ENCODE measurements around the gene ANKS1A.
"Not testable (repeated sequence)": the region's sequence is repeated elsewhere in the genome, so short reads cannot be mapped to it uniquely, and the experiment has no call there.

ANKS1A gene

GRCh38 chr6:35087361-35088280, 198.6 kb downstream of the ANKS1A start:
- DNase-seq = no peak

GRCh38 chr6:35088281-35089215, 199.5 kb downstream of the ANKS1A start:
- DNase-seq = no peak

- DNase-seq = no peak
These were observed 200.3 kb downstream of the ANKS1A start for GRCh38 chr6:35089216-35089934.

- no peak for DNase-seq
These were observed 201.0 kb downstream of the ANKS1A start for GRCh38 chr6:35089935-35090505.

- no peak for DNase-seq
These were observed 201.7 kb downstream of the ANKS1A start for GRCh38 chr6:35090734-35091133.

GRCh38 chr6:35091346-35092083, 202.5 kb downstream of the ANKS1A start:
- DNase-seq = no peak

- no peak for DNase-seq
These were observed 203.5 kb downstream of the ANKS1A start for GRCh38 chr6:35092362-35093117.

- no peak for DNase-seq
These were observed 204.0 kb downstream of the ANKS1A start for GRCh38 chr6:35093118-35093445.

GRCh38 chr6:35093783-35094182, 204.7 kb downstream of the ANKS1A start:
- no peak for DNase-seq

GRCh38 chr6:35094183-35094582, 205.1 kb downstream of the ANKS1A start:
- no peak for DNase-seq

- peak; percentile 36 for DNase-seq
These were observed 207.2 kb downstream of the ANKS1A start for GRCh38 chr6:35096129-35096862.

GRCh38 chr6:35099116-35099515, 210.1 kb downstream of the ANKS1A start:
- no peak for DNase-seq

- DNase-seq = no peak
These were observed 216.0 kb downstream of the ANKS1A start for GRCh38 chr6:35105078-35105477.

GRCh38 chr6:35106061-35106460, 217.0 kb downstream of the ANKS1A start:
- DNase-seq = not testable (repeated sequence)

- not testable (repeated sequence) for DNase-seq
These were observed 218.2 kb downstream of the ANKS1A start for GRCh38 chr6:35107208-35107607.

GRCh38 chr6:35107761-35108160, 218.7 kb downstream of the ANKS1A start:
- DNase-seq = not testable (repeated sequence)

GRCh38 chr6:35108309-35108885, 219.3 kb downstream of the ANKS1A start:
- no peak for DNase-seq

GRCh38 chr6:35120746-35121145, 231.7 kb downstream of the ANKS1A start:
- no peak for DNase-seq

GRCh38 chr6:35124356-35124755, 235.3 kb downstream of the ANKS1A start:
- DNase-seq = no peak

GRCh38 chr6:35128042-35128441, 239.0 kb downstream of the ANKS1A start:
- DNase-seq = no peak

Measured in NCI-H1694 treated with DMSO at 0.1 percent for 48 hours (cell line).